ENCODE results near the gene TMEM117. TPM values are rescaled to one million over a fixed set of nuclear protein-coding genes. Genes with fewer than 3 reads are reported as not detected.
A peak's percentile ranks its signal among the peaks of the same experiment; 100 is the strongest.
"Not testable (repeated sequence)": the region's sequence is repeated elsewhere in the genome, so short reads cannot be mapped to it uniquely, and the experiment has no call there.

The TMEM117 gene
- total RNA-seq, 1 experiment from 2014 or later, result 2.3 TPM

DNA sequence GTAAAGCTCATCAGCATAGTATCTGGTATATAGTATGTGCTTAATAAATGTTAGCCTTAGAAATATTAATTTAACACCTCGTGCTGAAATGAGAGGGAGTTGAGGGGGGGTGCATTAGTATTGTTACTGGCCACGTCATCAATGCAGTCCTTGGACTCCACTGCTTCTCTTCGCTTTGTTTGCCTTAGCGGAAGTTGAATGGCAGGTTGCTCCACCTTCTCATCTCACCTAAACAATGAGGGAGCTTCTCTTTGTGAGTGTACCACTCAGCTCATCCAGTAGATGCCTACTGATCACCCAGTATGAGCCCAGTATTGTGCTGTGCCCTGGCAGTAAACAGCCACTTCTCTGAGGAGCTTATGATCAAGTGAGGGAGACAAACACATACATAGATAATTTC lies 4.5 kb downstream of the TMEM117 start:
- DNase-seq (ENCODE audit: low read depth), result no peak

DNA sequence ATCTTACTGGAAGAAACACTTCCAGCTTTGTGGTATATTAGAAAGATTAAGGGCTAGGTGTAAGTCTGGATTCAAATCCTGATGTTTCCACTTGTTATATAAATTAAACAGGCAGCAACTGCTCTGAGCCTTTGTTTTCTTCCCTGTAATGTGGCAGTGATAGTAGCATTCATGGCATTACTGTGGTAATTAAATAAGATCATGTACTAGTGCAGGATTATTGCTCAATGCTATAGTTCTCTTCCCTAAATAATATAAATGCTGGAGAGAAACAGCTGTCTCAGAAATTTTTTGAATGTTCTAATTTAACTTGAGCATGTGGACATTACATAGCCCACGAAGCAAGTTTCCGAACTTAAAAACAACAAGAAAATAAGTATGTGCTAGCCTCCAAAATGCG lies 5.4 kb downstream of the TMEM117 start:
- DNase-seq (ENCODE audit: low read depth), result no peak

DNA sequence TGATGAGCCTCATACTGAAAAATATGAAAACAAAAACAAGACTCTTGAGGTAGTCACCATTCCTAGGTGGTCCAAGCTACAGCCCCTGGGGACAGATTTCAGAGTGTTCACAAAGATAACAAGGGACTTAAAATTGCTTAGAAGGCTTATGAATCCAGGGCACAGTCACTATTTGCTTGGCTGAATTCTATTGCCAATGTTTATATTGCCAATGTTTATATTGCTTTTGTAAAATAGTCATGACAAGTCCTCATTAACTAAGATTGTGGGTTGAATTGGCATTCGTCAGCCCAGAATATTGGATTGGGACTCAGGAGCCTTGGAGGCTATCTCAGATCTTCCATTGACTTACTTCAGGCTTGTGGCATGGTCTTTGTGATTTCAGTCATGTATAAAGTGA lies 6.4 kb downstream of the TMEM117 start:
- DNase-seq (ENCODE audit: low read depth), result no peak

DNA sequence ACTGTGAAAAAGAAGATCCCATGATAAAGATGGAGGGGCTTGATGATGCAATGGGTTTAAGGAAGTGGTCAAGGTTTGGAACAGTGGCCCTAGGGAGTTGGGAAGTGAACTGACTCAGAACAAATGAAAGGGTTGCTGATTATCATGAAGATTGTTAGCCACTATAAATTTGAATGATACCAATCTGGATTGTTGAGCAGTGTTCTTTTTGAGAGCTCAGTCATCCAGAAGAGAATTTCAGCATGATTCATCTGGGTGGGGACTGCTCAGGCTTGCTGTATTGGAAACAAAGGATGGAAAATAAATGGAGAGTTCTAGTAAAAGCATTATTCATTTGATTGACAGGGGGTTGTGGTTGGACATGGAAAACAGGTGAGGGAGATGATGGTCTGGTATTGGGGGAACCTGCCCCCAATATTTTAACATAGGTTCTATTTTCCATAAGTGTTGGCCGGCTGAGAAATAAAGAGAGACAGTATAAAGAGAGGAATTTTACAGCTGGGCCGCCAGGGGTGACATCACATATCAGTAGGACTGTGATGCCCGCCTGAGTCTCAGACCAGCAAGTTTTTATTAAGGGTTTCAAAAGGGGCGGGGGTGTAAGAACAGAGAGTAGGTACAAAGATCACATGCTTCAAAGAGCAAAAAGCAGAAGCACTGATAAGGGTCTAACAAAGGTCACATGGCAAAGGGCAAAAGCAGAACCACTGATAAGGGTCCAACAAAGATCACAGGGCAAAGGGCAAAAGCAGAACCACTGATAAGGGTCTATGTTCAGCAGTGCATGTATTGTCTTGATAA lies 11.7 kb downstream of the TMEM117 start:
- peak; percentile 60 for DNase-seq (ENCODE audit: low read depth)

DNA sequence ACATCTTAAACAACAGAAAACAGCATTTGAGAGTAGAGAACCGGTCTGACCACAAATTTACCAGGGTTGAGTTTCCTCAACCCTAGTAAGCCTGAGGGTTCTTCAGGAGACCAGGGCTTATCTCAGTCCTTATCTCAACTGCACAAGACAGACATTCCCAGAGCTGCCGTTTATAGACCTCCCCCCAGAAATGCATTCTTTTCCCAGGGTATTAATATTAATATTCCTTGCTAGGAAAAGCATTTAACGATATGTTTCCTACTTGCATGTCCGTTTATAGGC lies 12.3 kb downstream of the TMEM117 start:
- no peak for DNase-seq (ENCODE audit: low read depth)

DNA sequence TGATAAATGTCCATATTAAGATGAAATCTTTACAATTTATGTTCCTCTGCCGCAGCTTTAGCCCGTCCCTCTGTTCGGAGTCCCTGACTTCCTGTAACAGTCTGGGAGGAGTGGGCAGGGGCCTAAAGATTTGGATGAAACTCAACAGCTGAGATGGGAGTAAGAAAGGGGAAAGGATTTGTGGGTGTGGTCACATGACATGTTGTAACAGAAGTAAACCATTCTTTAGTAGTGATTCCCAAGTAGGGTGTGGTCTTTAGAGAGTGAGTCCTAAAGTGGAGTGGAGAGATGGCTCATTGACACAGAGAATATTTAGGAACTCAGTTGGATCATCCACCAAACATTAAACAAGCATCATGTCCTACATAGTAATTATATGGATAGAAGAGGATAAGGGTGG lies 12.9 kb downstream of the TMEM117 start:
- DNase-seq (ENCODE audit: low read depth), result no peak

DNA sequence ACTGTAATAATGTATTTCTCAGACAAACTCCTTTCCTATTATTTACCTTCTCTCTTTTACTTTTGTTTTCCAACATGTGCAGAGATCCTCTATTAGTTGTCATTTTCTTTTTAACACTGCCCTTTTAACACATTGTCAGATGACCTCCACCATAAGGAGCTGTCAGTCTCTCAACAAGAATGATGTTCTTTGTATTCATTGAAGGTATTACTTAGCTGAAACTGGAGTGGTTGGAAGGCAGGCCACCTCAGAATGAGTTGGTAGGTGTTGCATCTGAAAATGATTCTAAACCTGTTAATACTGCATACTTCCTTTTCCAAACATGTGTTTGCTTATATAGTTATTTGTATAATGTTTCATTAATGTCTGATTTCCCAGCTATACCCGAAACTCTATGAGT lies 16.9 kb downstream of the TMEM117 start:
- DNase-seq (ENCODE audit: low read depth), result no peak

DNA sequence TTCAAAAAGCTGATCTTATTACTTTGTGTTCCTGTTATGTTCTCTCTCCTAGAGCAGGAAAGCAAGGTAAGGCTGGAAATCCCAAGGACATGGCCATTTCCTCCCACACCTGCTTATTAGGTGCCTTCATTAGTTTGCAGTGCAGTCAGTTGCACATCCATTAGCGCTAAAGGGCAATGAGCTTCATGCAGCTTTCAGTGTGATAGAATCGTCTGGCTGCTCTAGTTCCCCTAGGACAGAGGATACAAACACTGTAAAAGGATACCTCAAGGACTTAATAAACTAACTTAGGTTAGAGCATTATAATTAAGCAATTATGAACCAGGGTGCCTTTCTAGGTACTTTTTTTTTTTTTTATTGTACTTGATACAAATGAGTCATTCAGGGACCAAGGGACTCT lies 21.1 kb downstream of the TMEM117 start:
- no peak for DNase-seq (ENCODE audit: low read depth)

DNA sequence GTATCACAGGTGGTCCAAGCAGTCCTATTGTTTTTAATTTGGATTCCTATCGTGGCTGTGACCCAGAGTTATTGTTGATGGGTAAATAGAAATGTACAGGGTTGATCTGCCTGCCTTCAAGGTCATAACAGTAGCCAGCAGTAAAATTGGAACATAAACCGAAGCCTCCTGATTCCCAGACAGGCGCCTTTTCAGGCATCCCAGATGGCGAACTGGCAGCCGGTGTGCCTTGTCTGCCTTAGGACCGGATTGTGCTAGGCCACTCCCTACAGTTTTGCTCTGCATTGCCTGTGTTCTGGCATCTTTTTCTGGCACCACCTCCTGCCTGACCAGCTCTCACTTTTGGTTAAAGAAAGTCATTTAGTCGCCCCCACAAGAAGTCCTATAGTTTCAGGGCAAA lies 22.2 kb downstream of the TMEM117 start:
- DNase-seq (ENCODE audit: low read depth), result no peak

DNA sequence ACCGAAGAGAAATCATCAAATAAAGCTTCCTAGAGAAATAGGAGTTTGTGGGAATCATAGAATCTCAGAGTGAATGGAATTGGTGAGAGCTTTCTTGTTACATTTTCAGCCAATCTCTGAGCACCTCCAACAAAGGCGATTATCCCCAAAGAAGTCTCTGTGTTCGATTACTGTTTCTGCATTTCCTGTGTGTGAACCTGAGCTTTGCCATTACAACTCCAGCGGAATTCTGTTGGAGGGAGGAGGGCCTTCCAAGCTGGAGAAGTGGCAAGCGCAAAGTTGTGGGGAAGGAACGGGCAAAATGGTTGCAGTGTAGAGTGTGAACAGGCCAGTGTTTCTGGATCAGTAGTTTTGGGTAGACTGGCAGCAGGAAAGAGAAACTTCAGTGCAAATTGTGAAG lies 23.1 kb downstream of the TMEM117 start:
- DNase-seq (ENCODE audit: low read depth), result no peak

DNA sequence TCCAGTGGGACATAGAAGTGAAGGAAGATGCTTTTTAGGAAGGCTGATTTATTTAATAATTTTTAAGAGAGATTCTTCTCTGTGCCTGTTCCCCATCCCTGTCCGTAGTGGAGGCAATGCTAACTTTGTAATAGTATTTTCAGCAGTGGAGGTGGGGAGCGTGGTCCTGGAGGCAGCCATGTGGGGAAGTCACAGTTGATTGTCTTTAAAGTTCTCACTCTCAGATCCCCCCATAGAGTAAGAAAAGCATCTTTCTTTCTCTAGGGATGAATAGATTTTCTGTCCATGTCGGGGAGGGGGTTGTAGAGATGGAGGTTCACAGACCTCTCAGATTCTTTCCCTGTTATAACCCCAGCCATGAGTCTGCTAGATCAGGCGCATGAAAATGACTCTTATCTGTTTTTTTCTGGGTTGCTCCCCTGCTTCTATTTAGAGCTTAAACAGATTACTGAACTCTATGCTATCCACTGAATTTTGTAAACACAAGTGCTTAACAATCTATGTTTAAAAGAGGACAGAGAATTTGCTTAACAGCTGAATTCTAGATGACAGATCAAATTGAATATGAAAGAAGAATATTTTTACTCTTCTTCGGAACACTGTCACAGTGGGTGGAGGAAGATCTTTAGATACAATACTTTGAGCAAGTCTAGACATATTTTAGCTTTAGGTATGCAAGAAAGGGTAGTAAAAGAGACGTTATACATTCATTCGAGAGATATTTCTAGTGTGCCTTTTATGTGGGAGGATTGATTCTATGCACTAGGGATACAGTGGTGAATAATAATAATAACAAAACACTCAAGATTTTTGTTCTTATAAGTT lies 25.3 kb downstream of the TMEM117 start:
- DNase-seq (ENCODE audit: low read depth), result no peak

DNA sequence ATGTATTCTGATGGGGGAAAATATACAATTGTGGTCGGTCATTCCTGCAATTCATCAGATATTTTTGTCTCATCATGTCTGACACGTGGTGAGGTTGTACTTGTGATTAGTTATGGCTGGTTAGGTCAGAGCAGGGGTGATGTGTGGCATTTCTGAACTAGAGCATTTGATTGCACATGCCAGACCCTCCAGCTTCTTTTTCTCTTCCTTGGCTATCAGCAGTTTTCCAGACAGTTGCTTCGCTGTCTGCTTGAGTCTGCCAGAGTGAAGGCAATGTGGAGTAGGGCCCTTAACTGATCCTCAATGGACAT lies 25.9 kb downstream of the TMEM117 start:
- DNase-seq (ENCODE audit: low read depth), result no peak

DNA sequence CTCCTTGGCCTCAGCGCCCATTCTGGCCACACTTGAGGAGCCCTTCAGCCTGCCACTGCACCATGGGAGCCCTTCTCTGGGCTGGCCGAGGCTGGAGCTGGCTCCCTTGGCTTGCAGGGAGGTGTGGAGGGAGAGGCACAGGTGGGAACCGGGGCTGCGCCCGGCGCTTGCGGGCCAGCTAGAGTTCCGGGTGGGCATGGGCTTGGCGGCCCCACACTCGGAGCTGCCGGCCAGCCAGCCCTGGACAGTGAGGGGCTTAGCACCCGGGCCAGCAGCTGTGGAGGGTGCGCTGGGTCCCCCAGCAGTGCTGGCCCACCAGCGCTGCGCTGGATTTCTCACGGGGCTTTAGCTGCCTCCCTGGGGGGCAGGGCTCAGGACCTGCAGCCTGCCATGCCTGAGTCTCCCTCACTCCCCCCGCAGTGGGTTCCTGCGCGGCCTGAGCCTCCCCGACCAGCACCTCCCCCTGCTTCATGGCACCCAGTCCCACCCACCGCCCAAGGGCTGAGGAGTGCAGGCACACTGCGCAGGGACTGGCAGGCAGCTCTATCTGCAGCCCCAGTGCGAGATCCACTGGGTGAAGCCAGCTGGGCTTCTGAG lies 28.0 kb downstream of the TMEM117 start:
- no peak for DNase-seq (ENCODE audit: low read depth)

DNA sequence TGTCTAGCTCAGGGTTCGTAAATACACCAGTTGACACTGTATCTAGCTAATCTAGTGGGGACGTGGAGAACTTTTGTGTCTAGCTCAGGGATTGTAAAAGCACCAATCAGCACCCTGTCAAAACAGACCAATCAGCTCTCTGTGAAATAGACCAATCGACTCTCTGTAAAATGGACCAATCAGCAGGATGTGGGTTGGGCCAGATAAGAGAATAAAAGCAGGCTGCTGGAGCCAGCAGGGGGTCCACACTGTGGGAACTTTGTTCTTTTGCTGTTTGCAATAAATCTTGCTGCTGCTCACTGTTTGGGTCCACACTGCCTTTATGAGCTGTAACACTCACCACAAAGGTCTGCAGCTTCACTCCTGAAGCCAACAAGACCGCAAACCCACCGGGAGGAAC lies 28.7 kb downstream of the TMEM117 start:
- DNase-seq (ENCODE audit: low read depth), result not testable (repeated sequence)

DNA sequence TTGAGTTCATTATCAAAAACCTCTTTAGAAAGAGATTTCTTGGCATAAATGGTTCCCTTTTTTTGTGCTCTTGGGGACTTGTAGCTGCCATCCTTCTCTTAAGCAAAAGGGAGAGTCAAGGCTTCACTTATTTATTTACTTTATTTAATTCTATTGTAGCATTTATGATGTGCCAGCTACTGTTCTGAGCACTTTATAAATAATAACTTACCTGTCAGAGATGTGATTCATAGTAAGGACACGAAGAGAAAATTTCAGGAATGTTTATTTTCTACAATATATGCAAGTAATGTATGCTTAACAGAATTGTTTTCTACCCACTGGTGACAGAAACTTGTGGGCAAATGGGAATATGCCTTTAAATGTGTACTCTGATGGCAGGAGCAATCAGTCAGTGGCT lies 33.3 kb downstream of the TMEM117 start:
- no peak for DNase-seq (ENCODE audit: low read depth)

DNA sequence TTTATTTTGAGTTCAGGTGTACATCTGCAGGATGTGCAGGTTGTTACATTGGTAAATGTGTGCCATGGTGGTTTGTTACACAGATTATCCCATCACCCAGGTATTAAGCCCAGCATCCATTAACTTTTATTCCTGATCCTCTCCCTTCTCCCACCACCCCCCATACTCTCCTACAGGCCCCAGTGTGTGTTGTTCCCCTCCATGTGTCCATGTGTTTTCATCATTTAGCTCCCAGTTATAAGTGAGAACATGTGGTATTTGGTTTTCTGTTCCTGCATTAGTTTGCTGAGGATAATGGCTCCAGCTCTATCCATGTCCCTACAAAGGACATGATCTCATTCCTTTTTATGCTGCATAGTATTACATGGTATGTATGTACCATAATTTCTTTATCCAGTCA lies 33.9 kb downstream of the TMEM117 start:
- DNase-seq (ENCODE audit: low read depth), result not testable (repeated sequence)

DNA sequence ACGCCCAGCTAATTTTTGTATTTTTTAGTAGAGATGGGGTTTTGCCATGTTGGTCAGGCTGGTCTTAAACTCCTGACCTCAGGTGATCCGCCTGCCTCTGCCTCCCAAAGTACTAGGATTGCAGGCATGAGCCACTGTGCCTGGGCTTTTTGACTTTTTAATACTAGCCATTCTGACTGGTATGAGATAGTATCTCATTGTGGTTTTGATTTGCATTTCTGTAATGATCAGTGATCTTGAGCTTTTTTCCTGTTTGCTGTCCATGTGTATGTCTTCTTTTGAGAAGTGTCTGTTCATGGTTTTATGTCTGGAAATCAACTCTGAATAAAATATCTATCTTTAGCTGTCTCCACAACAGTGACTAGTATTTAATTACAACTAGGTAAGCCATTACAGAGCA lies 35.4 kb downstream of the TMEM117 start:
- not testable (repeated sequence) for DNase-seq (ENCODE audit: low read depth)

DNA sequence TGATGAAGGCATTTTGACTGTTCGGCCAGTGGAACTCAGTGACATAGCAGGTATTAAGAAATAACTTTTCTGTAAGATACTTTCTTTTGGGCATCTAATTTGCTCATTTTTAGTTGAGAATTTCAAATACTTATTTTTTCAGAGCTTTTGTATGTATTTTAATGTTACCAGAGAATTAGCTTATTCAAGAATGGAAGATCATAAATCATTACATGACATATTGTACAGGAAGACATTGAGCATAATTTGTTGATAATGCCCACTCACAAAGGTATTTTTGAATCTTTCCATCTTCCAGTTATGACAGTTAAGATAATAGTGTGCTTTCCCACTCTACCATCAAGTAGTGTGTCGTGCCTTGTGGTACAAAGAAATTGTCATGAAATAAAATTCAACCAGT lies 36.5 kb downstream of the TMEM117 start:
- DNase-seq (ENCODE audit: low read depth), result no peak

DNA sequence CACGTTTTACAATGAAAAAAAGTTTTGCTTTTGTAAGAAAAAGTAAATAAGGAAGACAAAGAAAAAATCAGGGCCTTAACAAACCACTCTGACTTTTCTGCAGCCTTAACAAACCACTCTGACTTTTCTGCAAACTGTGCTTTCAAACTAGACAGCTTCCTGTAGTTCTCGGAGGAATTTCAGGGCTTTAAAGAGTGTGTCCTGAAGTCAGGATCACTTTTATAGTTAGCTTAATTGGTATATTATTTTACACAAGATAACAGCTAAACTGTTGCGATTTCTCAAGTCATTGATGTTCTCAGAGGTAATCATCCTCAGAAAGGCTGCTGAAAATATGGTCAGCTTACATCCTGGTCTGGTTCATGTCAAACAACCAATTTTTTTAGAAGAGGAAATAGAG lies 42.2 kb downstream of the TMEM117 start:
- no peak for DNase-seq (ENCODE audit: low read depth)

DNA sequence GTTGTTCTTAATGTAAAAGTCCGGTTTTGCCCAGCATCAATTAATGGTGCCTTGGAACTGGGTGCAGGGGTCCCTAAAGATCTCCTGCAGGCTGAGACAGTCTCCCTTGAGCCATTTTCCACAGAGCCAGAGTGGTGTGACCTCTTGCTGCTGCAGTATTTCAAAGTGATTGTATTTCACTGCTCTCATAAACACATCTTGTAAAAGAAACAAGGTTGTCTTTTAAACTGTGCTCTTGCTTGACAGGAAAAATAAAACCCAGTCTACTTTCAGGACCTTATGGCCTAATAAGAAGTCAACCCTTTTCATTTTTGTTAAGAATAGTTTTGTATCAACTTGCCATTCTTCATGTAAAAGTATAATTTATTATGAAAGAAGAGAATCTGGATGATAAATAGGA lies 44.7 kb downstream of the TMEM117 start:
- no peak for DNase-seq (ENCODE audit: low read depth)

DNA sequence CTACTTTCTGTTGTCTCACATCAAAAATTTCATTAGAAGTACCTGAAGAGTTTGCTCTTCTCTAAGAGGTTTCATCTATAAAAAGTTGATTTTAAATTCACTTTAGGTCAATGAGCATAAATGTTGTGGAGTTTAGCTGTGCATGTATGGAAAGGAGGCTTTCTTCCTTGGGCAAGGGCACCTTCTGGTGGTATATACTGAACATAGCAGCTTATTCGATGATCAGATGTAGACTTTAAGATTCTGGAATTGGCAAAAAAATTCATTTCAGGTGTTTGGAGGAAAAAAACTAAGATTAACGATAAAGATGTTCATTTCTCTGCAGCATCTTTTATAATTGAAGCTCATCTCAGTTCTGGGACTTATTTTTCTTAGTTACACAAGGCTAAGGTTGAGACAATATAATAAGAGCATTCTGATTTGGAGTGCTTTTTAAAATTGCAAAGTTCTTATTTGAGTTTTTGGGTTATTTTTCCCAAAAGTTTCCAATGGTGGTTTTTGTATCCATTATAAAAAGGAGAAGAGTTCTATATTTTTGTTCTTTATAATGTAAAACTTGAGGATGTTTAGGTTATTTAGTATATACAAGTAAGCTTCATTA lies 46.8 kb downstream of the TMEM117 start:
- DNase-seq (ENCODE audit: low read depth), result peak; percentile 43

DNA sequence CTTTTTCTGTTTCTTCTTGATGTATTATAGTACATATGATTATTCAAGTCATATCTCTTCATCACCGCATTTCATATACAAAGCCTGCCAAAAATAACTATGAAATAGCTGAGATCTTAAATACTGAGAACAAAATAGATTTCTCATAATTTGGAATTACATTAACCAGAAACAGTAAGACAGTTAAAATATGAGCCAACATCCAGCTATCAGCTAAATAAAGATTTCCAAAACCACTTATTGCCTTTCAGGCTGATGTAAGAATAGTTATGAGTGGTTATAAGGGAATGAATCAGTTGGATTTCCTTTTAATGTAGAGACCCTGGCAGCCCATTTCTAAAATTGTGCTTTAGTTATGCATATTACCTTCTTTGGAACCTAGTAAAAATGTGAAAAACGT lies 47.4 kb downstream of the TMEM117 start:
- DNase-seq (ENCODE audit: low read depth), result no peak

DNA sequence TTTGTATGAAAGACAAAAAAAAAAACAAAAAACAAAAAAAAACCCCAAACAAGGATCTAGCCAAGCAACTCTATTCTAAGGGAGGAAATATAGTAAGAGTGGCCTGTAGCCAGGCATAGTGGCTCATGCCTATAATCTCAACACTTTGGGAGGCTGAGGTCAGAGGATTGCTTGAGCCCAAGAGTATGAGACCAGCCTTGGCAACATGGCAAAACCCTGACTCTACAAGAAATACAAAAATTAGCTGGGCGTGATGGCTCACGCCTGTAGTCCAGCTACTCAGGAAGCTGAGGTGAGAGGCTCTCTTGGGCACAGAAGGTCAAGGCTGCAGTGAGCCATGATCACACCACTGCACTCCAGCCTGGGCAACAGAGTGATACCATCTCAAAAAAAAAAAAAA lies 47.9 kb downstream of the TMEM117 start:
- no peak for DNase-seq (ENCODE audit: low read depth)

Measured in Daoy (cell line).